DMS 273 treated with DMSO at 0.1 percent for 48 hours (cell line): ENCODE results near the gene ZDHHC14.

Experiments used
- DNase-seq: peaks from one replicate; lab custom pipeline; 2025; lab: John Stamatoyannopoulos, UW

ZDHHC14 gene

DNA sequence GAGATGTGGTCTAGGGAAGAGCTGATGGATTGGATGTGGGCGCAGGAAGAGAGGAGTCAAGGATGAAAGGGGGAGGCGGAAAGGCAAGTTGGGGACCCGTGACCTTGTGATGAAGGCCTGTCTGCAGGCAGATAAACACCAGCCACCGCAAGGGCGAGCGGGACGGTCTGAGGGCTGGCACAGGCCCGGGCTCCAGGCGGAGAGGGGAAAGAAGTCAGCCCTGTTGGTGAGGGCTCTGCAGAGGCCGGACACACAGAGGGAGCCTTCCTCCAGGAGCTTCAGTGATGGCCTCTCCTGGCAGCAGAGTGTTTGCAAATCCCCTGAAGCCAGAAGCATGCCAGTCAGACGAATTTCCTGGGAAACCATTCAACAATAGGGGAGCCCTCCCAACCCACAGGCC lies 112.2 kb downstream of the ZDHHC14 start:
- no peak for DNase-seq

DNA sequence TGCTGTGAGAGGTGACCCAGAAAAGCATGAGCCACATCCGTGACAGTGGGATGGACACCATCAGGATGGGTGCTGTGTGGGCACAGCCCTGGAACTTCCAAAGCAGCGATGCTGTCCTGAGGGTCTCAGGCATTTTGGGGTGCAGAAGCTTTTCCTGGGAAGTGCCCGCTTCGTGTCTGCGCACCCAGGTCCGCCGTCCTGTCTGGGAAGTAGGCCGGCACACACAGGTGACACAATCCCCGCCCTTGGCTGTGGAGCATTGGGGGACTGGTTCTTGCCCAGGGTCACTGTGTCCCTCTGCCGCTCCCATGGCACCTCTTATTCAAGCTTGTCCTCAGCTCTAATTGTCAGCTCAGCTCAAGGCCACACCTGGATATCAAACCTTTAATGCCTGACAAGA lies 112.6 kb downstream of the ZDHHC14 start:
- no peak for DNase-seq

DNA sequence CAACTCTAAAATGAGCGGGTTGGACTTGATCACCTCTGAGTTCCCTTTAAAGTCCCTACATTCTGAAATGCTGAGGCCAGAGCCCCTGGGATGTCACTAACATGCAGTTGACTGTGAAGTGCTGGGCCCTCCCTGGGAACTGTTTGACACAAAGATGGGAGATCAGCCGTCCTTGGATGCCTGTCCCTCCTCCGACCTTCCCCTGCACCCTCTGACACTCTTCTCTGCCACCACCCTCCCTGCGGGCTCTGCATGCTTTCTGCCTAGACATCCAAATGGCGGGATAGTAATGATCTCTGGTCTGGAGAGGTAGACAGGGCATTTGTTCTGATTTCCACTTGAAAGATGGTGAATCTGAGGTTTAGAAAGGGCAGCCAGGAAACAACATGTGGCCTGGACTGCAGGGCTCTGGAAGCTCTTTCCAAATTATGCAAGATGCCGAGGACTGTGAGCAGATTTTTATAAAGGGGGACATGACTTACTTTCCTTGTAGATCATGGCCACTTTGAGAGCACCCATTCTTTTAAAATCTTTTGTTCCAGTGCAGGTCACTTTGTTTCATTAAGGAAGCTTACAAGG lies 113.2 kb downstream of the ZDHHC14 start:
- DNase-seq = no peak

- DNase-seq = no peak
Observed at GRCh38 chr6:157496534-157497095, 115.6 kb downstream of the ZDHHC14 start.

GRCh38 chr6:157497579-157497978 lies 116.6 kb downstream of the ZDHHC14 start:
- DNase-seq = no peak

DNA sequence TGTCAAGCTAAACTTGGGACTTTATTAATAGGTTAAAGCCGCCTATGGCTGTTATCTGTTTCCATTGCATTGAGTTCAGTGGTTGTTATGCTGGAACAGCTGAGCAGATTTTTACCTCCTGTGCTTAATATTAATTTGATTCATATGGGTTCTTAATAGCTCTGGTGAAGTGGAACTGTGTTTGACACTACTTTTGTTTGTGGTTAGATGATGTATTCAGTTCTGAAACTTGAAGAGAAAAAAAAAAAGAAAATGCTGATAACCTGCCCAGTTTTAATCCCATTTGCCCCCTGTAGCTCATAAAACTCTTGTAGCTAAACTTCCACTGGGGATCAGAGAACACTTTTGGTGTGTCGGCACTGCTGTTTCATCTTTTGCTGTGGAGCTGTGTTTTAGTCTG lies 117.8 kb downstream of the ZDHHC14 start:
- DNase-seq = no peak

DNA sequence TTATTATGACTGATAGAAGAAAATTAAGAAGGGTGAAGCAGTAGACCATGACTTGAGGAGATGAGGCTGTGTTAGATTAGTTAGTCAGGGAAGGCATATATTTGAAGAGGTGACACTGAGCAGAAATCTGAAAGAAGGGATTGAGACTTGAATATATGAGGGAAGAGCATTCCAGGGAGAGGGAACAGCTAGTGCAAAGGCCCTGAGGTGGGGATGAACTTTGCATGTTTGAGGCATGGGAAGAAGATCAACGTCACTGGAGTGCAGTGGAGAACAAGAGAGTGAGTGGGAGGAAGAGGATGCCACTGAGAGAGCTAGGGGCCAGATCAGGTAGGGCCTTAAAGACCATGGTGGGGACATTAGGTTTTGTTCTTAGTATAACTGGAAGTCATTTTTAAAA lies 119.0 kb downstream of the ZDHHC14 start:
- DNase-seq = no peak

DNA sequence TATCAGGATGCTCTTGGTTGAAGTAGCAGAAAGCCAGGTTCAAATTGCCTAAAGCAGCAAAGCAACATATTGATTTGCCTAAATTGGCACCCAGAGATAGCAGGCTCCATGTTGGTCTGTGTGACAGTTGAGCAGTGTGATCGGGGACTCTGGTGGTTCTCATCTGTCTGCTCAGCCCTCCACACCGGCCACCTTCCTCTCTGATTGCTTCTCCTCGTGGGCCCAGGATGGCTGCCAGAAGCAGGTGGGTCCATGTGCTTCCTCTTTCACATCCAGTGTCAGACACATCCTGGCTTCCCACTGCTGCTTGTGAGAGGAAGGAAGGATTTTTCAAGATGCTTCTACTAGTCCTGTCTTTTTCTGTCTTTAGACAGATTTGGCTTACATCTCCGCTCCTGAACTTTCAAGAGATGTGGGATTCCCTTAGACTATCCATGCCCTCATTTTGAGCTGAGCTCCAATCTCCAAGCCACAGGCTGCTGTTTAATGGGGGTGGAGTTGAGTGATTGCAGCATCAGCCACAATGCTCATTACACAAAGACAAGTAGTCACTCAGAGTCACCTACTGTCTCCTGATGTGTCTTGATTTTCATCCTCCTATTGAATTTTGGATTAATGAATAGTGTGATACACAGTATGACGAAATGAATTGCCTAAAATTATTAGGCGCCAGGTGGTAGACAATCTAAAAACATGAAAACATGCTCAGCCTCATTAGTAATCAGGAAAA lies 122.2 kb downstream of the ZDHHC14 start:
- no peak for DNase-seq

- DNase-seq = no peak
Observed at GRCh38 chr6:157505912-157506491, 125.0 kb downstream of the ZDHHC14 start.

DNA sequence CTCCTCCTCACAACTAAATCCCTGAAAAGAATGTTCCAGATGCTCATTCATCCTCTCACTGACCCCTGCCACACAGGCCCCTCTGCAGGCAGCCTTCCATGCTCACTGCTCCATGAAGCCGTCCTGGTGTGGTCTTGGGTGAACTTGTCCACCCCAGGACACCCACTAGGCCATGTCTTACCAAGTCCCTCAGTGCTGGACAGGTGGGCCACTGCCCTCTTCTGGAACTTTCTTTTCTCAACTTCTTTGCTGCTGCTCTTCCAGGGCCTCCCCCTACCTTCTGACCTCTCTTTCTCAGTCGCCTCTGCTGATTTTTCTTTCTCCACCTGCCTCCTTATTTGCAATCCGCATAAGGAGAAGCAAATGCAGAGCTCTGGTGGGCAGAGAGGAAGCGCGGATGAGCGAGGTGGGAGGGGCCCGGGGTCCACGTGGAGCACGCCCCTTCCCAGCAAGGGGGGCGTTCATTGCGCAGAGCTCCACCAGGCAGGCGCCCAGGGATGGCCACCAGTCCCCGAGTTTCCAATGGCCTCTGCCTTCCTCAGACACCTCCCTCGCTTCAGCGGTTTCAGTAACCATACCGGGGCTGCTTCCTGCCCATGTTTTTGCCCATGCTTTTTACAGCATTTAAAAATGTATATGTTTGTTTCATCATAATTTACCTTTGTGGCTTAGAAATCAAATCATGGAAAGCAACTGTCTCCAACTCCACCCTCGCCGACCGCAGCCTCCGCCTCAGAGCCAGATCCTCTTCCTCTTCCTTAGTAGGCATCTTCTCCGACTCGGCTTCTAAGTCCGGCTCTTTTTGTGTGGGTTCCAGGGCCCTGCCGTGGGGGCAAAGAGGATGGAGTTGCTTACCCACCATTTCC lies 129.6 kb downstream of the ZDHHC14 start:
- no peak for DNase-seq

DNA sequence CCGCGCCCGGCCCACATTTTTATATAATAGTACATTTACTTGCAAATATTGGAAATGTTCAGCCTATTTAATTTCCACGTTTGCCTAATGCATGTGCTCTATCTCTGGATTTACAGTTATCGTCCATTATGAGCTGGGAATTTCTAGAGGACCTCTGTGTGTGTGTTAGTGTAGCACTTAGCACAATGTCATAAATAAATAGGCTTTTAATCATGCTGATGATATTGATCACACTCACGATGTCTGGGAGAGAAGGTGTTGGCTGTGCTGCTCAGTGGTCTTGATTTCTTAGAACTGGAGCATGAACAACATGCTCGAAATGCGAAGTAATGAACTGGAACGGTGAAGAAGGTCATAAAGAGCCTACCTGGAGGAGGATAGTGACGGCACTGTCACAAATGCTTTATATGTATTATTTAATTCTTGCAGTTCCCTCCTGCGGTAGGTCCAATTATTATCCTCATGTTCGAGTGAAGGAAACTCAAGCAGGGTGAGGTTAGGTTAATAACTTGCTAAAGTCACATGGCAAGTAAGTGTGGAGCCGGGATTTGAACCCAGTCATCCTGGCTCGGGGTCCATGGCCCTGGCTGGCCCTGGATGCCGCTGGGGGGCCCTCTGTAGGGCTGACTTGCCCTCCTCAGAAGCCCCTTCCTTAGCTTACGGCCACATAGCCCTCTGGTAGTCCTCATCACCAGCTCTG lies 130.8 kb downstream of the ZDHHC14 start:
- no peak for DNase-seq

DNA sequence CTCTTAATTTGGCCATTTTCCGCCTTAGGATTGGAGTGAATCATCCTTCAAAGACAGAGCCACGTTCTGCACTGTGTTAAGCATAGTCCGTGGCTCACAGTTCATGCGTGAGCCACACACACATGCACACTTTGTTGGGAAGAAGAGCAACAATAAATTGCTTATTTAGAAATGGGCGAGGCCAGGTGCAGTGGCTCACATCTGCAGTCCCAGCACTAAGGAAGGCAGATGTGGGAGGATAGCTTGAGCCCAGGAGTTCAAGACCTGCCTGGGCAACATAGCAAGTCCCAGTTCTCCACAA lies 131.3 kb downstream of the ZDHHC14 start:
- DNase-seq = no peak

- no peak for DNase-seq
Observed at GRCh38 chr6:157513004-157513603, 132.1 kb downstream of the ZDHHC14 start.

DNA sequence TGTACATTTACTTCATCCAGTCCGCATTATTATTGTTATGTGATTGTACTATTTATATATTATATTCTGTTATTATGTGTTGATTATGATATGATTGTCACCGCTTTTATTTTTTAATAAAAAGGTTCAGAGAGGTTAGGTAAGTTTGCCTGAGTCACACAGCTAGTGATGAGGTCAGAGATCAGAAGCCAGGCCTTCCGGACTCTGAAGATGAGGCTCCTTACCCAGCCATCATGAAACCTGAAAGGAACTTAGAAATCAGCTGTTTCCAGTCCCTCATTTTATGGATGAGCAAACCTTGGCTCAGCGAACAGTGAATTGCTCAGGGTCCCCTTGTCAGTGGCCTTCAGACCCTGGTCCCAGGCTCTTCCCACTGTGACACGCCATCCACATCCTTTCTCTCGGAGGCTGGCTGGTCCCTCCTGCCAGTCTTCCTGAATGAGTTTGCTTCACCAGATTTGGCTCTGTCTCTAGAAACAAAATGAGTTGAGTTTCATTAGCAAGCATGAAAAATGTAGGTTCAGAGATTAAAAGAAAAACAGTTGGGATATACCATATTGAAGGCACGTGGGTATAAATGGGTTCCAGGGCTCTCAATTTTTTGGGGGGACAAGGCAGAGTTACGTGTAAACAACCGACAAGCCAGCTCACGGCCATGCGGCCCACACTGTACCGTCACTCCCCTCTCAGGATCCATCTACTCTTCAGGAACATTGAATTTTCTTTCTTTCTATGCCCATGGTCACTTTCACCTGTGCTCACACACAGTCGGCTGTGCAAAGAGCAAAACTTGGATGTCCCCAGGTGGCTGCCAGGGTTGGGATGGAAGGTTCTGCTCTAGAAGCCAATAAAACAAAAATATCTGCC lies 132.9 kb downstream of the ZDHHC14 start:
- DNase-seq = no peak

GRCh38 chr6:157514659-157515496 lies 133.9 kb downstream of the ZDHHC14 start:
- no peak for DNase-seq

- DNase-seq = no peak
Observed at GRCh38 chr6:157516319-157517026, 135.5 kb downstream of the ZDHHC14 start.

DNA sequence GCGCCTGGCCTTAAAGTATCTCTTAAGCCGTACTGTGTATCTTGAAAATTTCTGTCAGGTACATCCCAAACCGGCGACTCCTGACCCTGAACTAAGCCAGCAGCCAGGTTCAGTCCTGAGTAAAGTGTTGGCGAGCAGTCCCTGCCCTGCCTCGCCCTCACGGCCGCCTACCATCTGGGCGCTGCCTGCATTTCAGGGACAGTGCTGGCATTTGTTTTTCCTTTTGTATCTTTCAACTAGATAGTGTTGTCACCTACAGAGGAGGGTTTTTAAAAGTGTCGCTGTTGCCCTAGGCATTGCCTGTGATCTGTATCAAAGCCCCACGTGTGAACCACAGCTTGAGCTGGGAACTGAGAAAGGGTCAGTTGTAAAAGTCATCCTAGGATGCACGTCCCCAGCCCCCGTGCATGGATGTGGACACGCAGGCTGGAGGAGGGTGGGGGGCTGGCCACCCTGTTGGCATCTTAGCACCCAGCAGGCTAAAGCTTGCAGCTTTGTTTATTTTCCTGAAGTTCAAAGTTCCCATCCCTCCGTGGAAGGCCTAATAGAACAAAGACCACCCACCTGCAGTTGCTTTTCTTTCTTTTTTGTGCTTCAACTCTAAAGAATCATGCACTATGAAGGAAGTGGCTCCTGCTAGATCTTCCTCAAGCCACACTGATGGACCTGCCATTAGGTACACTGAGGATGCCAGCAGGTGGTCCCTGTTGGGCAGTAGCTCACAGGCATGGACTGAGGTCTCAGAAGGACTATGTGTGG lies 136.8 kb downstream of the ZDHHC14 start:
- DNase-seq = no peak
